Measurements from ENCODE around the gene ZNF747. TPM values are rescaled to one million over a fixed set of nuclear protein-coding genes. Genes with fewer than 3 reads are reported as not detected.

The ZNF747 gene
- total RNA-seq, 1 experiment from 2014 or later = 10.9 TPM

DNA sequence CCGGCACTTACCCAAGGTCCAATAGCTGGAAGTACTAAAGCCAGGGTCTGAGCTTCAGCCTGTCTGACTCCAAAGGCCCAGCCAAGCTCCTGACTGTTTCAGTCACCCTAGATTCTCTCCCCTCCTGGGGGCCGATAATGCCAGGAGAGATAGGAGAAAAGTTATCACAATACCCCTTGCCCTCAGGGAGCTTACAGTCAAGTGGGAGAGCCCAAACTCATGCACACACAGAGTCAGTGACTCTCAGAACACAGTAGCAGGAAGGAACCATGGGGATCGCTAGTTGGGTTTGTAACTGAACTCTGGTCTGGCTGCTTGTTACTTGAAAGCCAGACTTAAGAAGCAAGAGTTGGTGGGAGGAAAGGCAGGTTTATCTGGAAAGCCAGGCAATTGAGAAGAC, 23.1 kb downstream of the ZNF747 start:
- ChIA-PET POLR2A (no interaction called here), CTCF (no interaction called here)
- Histone ChIP-seq H3K9me3 (ENCODE audit: control insufficient read depth, insufficient read depth, low read depth, low read length) (no peaks in the 10 kb centered on the region), H3K4me3 (ENCODE audit: low read depth in 2 of 2, low read length in 2 of 2) (no peak overlapping the region), H3K36me3 (ENCODE audit: control insufficient read depth, insufficient read depth, low read length) (no peaks in the 10 kb centered on the region), H3K27ac (ENCODE audit: low read length) (no peak overlapping the region), H3K4me1 (ENCODE audit: control insufficient read depth, insufficient read depth, low read length) (no peaks in the 10 kb centered on the region), H3K27me3 (ENCODE audit: control insufficient read depth, insufficient read depth, low read length) (no peaks in the 10 kb centered on the region)
- no peak for DNase-seq (ENCODE audit: low read depth, low spot score)
- in situ Hi-C loops (cut with HindIII; ENCODE audit: low pct_unique_long_range_greater_than_20kb, low sequenced_read_pairs) = no loop called here
- intact Hi-C loops (cut with micrococcal nuclease; ENCODE audit: unreplicated experiment) = no loop called here
- ATAC-seq = no peak
- no TSS peak for BruUV-seq (replicated peaks)
- TF ChIP-seq, protein P1, sequence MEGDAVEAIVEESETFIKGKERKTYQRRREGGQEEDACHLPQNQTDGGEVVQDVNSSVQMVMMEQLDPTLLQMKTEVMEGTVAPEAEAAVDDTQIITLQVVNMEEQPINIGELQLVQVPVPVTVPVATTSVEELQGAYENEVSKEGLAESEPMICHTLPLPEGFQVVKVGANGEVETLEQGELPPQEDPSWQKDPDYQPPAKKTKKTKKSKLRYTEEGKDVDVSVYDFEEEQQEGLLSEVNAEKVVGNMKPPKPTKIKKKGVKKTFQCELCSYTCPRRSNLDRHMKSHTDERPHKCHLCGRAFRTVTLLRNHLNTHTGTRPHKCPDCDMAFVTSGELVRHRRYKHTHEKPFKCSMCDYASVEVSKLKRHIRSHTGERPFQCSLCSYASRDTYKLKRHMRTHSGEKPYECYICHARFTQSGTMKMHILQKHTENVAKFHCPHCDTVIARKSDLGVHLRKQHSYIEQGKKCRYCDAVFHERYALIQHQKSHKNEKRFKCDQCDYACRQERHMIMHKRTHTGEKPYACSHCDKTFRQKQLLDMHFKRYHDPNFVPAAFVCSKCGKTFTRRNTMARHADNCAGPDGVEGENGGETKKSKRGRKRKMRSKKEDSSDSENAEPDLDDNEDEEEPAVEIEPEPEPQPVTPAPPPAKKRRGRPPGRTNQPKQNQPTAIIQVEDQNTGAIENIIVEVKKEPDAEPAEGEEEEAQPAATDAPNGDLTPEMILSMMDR (IDR thresholded peaks at IDR 0.05) = no peak
- no peak for TF ChIP-seq TCF7L2 (IDR thresholded peaks at IDR 0.05; ENCODE audit: low read depth, low read length)
- TF ChIP-seq POLR2AphosphoS5 (IDR thresholded peaks at IDR 0.05; ENCODE audit: low read depth, low read length) = no peak

DNA sequence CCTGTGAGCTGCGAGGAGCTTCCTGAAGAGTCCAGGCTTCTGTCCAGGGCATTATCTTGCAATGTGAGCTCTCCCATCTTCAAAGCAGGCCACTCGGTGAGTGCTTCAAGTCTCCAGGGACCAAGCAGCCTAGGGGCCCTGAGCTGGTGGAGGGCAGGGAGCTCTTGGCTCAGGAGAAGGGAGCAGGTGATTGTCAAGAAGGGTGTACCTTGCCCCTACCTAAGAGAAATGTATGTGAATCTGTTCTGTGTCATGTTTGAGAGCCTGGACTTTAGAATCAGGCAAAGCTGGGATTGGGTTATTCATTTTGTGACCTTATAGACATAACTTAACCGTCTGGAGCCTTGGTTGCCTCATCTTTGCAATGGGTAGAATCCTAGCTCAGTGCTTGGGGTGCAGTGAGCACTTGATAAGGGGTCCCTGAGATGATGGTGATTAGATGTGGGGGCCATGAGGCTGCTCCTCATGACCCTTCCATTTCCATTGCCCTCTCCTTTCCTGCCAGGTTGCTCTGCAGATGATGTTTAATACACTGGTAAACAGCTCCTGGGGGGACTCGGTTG, 24.2 kb downstream of the ZNF747 start:
- Histone ChIP-seq H3K9me3 (ENCODE audit: control insufficient read depth, insufficient read depth, low read depth, low read length) (no peaks in the 10 kb centered on the region), H3K27ac (ENCODE audit: low read length) (no peak overlapping the region), H3K36me3 (ENCODE audit: control insufficient read depth, insufficient read depth, low read length) (no peaks in the 10 kb centered on the region), H3K4me3 (ENCODE audit: low read depth in 2 of 2, low read length in 2 of 2) (no peak overlapping the region), H3K4me1 (ENCODE audit: control insufficient read depth, insufficient read depth, low read length) (no peaks in the 10 kb centered on the region), H3K27me3 (ENCODE audit: control insufficient read depth, insufficient read depth, low read length) (no peaks in the 10 kb centered on the region)
- in situ Hi-C loops (cut with HindIII; ENCODE audit: low pct_unique_long_range_greater_than_20kb, low sequenced_read_pairs) = no loop called here
- ChIA-PET POLR2A (no interaction called here), CTCF (interaction anchor here (0.6 kb wide), 1 partner anchor 50 kb away, joined by 4 read pairs; no protein-coding TSS in a partner anchor)
- no peak for TF ChIP-seq SIN3A (IDR thresholded peaks at IDR 0.05; ENCODE audit: borderline replicate concordance, insufficient read depth, low read depth, low read length)
- no peak for TF ChIP-seq POLR2AphosphoS5 (IDR thresholded peaks at IDR 0.05; ENCODE audit: low read depth, low read length)
- TF ChIP-seq, protein P2, sequence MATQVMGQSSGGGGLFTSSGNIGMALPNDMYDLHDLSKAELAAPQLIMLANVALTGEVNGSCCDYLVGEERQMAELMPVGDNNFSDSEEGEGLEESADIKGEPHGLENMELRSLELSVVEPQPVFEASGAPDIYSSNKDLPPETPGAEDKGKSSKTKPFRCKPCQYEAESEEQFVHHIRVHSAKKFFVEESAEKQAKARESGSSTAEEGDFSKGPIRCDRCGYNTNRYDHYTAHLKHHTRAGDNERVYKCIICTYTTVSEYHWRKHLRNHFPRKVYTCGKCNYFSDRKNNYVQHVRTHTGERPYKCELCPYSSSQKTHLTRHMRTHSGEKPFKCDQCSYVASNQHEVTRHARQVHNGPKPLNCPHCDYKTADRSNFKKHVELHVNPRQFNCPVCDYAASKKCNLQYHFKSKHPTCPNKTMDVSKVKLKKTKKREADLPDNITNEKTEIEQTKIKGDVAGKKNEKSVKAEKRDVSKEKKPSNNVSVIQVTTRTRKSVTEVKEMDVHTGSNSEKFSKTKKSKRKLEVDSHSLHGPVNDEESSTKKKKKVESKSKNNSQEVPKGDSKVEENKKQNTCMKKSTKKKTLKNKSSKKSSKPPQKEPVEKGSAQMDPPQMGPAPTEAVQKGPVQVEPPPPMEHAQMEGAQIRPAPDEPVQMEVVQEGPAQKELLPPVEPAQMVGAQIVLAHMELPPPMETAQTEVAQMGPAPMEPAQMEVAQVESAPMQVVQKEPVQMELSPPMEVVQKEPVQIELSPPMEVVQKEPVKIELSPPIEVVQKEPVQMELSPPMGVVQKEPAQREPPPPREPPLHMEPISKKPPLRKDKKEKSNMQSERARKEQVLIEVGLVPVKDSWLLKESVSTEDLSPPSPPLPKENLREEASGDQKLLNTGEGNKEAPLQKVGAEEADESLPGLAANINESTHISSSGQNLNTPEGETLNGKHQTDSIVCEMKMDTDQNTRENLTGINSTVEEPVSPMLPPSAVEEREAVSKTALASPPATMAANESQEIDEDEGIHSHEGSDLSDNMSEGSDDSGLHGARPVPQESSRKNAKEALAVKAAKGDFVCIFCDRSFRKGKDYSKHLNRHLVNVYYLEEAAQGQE (IDR thresholded peaks at IDR 0.05; ENCODE audit: insufficient read depth in 1 of 2, low read depth in 2 of 2, low read length in 1 of 2) = no peak
- TF ChIP-seq TCF7L2 (IDR thresholded peaks at IDR 0.05; ENCODE audit: low read depth, low read length) = no peak
- TF ChIP-seq, protein P1 (IDR thresholded peaks at IDR 0.05) = no peak
- no peak for DNase-seq (ENCODE audit: low read depth, low spot score)
- no peak for ATAC-seq
- no TSS peak for BruUV-seq (replicated peaks)
- intact Hi-C loops (cut with micrococcal nuclease; ENCODE audit: unreplicated experiment) = no loop called here
